GM12874 (cell line): Measurements from ENCODE around the gene OR2T4.

Source experiments
- CTCF ChIP-seq: IDR thresholded peaks from 2 replicates; pipeline ENCODE4 v1.5.1; 2011; ENCODE audit warnings: low read depth, mild to moderate bottlenecking, control low read depth, low read length, moderate library complexity; ENCODE audit not compliant: insufficient read depth

The OR2T4 gene

GRCh38 chr1:248361121-248361715 lies at the start of gene OR2T4:
Gene OR2T4, plus strand, starts transcription at chr1:248361665. Its CDS starts 0 bp downstream, at chr1:248361665.
- TF ChIP-seq CTCF: no peak

- no peak for TF ChIP-seq CTCF
Measured at GRCh38 chr1:248316796-248317195, 44.7 kb upstream of the OR2T4 start.

GRCh38 chr1:248324468-248324867 lies 37.0 kb upstream of the OR2T4 start, which contains the start of gene OR2M7:
Gene OR2M7, minus strand, starts transcription at chr1:248324568. Its CDS starts 0 bp downstream, at chr1:248324568.
- TF ChIP-seq CTCF: no peak

- no peak for TF ChIP-seq CTCF
Measured at GRCh38 chr1:248343451-248343850, 18.0 kb upstream of the OR2T4 start.

GRCh38 chr1:248348475-248348874 lies 13.0 kb upstream of the OR2T4 start, which contains the start of gene OR14C36:
Gene OR14C36, plus strand, starts transcription at chr1:248348775. Its CDS starts 0 bp downstream, at chr1:248348775.
- no peak for TF ChIP-seq CTCF

- no peak for TF ChIP-seq CTCF
Measured at GRCh38 chr1:248359415-248359814, 2.0 kb upstream of the OR2T4 start.

GRCh38 chr1:248366609-248367008 lies 5.1 kb downstream of the OR2T4 start:
- TF ChIP-seq CTCF: no peak
